Medulla oblongata (tissue), 1 donor: ENCODE measurements around the gene SLX9.

Source experiments
- DNase-seq: peaks from one replicate; pipeline ENCODE4 v3.0.0-alpha.2; 2015; ENCODE audit errors: extremely low spot score

The SLX9 gene

GRCh38 chr21:45001134-45002095 lies 61.6 kb downstream of the SLX9 start:
- peak; percentile 50 for DNase-seq

DNA sequence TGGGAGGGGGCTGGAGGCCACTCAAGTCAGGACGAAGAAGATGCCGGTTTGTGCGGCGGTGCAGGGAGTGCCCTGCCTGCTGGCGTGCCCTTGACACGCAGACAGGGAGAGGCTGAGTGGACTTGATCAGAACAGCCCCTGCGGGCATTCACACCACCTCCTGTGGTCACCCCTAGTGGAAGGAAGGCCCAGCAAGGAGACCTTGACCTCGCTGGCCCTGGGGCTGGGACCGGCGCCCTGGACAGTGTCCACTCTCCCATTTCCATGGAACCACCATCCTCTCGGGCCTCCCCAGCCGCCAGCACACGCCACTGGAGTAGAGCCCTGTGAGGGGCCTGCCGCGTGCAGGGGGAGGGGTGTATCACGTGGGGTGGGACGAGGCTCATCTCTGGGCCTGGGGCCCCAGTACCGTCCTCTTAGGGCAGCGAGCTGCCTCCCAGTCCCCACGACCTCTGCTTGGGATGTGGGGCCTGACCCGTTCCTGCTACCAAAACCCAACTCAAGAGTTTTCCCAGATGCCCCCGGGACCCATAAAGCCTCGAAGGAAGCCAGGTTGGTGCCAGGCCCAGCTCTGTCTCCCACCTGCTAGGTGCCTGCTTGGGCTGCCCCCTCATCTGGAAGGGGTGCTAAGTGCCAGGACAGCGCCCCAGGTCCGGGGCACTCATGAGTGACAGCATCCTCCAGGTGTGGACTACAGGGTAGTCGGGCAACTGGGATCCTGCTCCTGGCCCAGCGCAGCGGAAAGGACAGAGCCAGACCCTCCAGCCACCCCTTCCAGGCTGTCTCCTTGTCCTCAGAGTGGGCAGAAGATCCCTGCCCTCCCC lies 62.8 kb downstream of the SLX9 start:
- DNase-seq = no peak

DNA sequence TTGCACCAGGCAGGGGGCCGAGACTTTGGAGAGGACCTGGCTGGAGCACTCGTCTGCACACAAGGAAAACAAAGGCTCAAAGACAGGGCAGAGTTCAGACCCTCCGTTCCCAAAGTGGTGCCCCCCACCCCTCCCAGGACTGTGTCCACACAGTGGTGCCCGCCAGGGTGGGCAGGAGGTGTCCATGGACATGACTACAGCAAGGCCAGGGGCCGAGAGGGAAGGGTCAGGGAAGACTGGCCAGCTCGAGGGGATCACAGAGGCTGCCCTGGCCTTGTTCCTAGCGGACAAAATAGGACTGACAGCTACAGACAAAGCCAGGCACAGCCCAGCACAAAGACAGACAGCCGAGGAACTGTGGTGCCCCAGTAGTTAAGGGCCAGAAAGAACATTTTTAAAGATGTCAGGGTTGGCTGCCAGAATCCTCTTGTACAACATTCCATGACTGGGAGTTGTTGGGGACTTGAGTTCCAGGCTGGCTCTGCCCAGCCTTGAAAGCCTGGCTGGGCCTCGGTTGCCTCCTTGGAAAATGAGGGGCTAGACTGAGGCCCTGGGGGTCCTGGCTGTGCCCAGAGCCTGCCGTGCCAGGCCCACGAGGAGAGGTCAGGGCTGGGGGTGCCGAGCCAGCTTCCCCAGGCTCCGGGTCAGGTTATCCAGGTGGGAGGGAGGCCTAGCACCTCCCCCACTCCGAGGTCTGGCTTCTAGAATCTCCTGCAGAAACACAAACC lies 63.7 kb downstream of the SLX9 start:
- peak; percentile 67 for DNase-seq

DNA sequence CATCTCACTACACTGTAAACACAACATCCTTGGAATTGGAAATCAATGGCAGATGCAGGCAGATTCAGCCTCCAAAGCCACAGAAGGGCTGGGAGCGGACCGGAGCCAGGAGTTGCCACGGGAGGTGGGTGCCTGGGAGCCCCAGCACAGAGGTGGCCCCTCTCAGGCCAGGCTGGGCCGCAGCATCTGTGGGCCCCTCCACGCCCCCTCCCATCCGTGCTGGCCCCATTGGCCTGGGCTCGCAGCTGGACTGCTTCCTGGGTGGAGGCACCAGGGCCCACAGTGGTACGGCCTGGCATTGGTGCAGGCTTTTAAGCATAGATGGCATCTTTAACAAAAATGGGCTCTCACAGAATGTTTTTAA lies 64.2 kb downstream of the SLX9 start:
- no peak for DNase-seq

GRCh38 chr21:45004481-45005247 lies 64.8 kb downstream of the SLX9 start:
- no peak for DNase-seq

GRCh38 chr21:45006536-45007095 lies 66.8 kb downstream of the SLX9 start:
- DNase-seq = no peak

DNA sequence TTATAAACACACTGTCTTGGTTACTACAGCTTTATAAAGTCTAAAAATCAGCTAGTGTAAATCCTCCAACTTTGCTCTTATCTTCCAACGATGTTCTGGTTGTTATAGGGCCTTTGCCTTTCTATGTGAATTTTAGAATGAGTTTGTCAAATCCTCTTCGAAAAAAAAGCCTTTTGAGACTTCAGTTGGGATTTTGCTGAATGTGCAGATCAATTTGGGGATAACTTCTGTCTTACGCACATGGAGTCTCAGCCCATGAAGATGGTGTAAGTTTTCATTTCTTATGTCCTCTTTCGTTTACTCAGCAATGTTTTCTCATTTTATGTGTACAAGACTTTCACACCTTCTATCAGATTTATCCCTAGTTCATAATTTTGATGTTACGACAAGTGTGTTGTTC lies 69.8 kb downstream of the SLX9 start:
- DNase-seq = no peak

DNA sequence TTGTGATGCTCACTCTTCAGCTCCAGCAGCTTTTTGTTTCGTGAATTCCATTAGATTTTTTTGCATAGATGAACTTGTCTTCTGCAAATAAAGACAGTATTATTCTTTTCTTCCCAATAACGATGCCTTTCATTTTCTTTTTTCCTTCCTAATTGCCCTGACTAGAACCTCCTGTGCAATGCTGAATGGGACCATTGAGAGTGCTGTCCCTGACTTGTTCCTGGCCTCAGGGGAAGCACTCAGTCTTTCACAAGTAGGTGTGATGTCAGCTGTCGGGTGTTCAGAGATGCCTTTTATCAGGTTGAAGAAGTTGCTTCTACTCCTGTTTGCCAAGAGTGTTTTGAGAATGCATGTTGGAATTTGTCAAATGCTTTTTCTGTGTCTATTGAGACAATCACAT lies 70.3 kb downstream of the SLX9 start:
- DNase-seq = peak; percentile 62

DNA sequence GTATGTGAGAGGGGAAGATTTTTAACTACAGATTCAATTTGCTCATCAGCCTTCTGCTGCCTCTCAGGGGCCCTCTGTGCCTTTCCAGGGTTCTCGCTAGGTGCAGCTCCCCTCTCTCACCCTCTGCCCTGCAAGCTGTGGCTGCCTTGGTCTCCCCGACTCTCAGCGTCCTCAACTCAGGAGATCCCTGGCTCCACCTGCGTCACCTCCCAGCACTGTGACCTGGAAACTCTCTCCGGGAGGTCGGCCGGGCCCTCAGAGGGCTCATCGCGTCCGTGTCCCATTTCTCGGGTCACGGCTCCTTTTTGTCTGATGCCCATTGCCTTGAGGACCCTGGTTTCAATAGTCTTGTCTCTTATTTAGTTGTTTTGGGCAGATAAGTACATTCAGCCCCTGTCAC lies 71.0 kb downstream of the SLX9 start:
- no peak for DNase-seq

DNA sequence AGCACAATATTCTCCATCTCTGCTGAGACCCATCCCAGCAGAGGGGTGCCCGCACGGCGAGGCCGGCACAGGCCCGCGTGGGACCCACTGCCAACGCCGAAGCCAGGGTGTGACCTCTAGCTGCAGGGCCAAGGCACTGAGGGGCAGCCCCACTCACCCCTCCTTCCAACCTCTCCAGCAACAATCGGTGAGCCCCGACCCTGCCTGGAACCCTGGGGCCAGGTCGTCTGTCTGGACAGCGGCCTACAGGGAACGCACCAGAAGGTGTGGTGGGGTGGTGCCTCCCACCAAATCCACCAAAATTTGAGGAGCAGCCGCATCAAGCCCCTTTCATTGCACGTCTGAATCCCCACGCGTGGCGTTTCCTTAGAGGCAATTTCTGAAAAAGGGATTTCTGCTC lies 71.6 kb downstream of the SLX9 start:
- DNase-seq = no peak

GRCh38 chr21:45011911-45012661 lies 72.3 kb downstream of the SLX9 start:
- no peak for DNase-seq

GRCh38 chr21:45012662-45013259 lies 72.9 kb downstream of the SLX9 start:
- no peak for DNase-seq

GRCh38 chr21:45013260-45013841 lies 73.5 kb downstream of the SLX9 start:
- no peak for DNase-seq

GRCh38 chr21:45014747-45015468 lies 75.1 kb downstream of the SLX9 start:
- no peak for DNase-seq

GRCh38 chr21:45015469-45015860 lies 75.6 kb downstream of the SLX9 start:
- DNase-seq = no peak

DNA sequence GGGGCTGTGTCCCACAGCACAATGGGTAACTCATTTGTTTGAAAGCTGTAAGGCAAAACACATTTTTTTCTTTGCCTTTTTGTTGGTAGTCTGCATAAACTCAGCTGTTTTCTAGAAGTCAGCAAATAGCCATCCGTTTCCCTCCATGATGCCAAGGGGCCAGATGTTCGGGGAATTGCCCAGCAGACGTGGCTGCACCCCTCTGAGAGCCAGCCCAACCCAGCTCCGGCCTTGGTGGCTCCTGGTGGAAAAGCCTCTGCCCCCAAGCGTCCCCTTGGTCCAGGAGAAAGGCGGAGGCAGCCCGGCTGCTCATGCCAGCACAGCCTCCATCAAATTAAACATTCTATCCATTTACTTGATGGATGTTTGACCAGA lies 76.2 kb downstream of the SLX9 start:
- no peak for DNase-seq

DNA sequence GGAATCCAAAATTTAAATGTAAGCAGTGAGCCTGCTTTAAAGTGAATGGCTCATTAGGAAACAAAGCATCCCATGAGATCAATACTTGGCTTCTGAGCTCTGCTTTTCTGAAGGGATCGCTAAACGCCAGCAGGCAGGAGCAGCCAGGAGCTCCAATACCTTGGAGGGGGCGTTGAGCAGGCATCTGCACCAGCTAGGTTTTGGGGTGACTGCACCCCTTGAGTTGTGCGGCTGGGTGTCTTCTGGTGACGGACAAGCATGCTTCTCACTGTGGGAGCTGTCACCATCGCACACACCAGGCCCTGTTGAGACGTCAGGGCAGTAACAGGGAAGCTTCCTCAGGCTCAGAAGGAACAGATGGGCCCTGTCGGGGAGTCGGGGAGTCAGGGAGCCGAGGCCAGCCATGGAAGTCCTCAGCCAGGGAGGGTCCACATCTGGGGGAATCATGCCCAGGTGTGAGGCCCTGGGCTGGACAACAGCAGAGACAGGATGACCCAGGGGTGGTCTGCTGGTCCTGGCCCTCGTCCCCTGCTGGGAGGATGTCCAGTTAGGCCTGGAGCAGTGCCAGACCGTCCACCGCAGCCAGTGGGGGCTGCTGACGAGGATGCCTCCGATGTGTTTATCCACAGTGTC lies 76.7 kb downstream of the SLX9 start:
- DNase-seq = no peak
